NCI-H1048 (cell line): Measurements from ENCODE around the gene MCM10.
"Not testable (repeated sequence)": the region's sequence is repeated elsewhere in the genome, so short reads cannot be mapped to it uniquely, and the experiment has no call there.

Experiments
- DNase-seq: peaks from one replicate; lab custom pipeline; 2025; lab: John Stamatoyannopoulos, UW

Gene MCM10

DNA sequence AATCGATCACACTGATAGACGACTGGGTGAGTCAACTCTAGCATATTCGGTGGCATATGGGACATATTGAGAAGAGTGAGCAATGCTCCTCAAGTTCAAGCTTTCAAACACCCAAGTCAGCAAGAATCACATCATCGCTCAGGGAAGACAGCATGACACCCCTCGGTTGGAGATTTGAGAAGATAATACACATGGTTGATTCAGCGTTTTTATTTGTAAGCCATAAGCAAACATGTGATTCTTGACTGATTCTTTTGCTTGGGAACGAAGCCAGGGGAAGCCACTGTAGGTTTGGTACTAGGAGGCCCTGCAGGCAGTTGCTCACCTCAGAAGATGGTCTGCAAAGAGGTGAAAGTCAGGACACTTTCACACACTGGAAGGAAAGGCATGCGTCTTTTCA, 60.2 kb downstream of the MCM10 start:
- DNase-seq: no peak

DNA sequence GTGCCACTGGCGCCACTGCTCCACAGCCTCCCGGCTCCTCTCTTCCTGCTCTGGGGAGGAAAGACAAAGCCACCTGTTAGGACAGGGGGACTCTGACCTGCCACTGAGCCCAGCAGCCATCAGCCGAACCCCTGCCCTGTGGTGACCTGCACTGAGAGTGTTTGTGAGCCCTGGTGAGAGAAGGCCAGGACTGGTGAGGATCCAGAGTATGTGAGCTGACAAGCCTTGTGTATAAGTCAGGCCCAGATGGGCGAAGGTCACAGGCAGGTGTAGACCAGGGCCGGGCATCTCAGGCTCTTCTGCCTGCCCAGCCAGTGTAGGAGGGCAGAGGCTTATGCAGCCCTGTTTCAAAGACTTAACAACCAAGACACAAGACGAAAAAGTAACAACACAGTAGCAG, 60.8 kb downstream of the MCM10 start:
- no peak for DNase-seq

DNA sequence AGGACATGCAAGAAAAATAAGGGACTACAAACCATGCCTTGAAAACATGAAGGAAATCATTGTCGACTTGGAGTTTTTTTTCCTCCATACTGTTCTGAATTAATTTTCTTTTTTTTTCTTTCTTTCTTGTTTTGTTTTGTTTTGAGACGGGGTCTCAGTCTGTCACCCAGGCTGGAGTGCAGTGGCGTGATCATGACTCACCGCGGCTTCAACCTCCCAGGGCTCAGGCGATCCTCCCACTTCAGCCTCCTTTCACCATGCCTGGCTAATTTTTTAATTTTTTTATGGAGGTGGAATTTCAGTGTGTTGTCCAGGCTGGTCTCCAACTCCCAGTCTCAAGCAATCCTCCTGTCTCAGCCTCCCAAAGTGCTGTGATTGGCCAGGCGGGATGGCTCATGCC, 61.2 kb downstream of the MCM10 start:
- no peak for DNase-seq

DNA sequence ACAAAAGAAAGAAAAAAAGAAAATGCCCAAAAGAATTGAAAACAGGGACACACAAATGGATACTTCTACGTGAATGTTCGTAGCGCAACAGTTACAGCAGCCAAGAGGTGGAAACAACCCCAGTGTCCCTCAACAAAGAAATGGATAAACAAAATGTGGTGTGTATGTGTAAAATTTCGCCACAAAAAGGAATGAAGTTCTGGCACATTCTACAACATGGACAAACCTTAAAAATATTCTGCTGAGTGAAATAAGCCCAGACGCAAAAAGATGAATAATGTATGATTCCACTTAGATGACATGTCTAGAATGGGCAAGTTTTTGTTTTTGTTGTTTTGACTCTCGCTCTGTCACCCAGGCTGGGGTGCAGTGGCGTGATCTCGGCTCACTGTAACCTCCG, 61.9 kb downstream of the MCM10 start:
- DNase-seq: no peak

DNA sequence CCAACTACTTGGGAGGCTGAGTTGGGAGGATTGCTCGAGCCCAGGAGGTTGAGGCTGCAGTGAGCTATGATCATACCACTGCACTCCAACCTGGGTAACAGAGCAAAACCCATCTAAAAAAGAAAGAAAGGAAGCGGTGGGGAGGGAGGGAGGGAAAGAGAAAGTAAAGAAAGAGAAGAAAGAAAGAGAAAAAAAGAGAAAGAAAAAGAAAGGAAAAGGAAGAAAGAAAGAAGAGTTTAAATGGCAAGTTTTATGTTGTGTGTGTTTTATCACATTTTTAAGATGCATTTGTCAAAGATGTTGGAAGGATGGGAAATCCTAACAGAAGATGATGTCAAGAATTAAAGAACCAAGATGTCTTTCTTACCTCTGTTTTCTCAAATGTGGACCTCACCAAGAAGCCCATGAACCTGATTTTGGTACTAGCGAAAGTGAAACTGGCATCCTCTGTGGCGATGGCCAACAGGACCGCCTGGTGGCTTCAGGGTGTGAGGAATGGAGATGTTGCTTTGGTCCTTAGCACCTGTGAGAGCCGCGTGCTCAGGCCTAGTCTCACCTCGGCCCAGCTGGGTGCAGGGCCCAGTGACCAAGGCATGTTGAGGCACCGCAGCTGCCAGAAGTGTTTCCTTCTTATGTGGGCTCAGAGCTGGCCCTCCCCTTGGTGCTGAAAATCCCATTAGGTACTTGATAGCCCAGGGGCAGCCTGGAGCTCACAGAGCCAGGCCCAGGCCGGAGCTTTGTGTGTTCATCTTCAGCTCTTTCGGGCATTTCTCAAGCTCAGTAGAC, 63.0 kb downstream of the MCM10 start:
- DNase-seq: no peak

DNA sequence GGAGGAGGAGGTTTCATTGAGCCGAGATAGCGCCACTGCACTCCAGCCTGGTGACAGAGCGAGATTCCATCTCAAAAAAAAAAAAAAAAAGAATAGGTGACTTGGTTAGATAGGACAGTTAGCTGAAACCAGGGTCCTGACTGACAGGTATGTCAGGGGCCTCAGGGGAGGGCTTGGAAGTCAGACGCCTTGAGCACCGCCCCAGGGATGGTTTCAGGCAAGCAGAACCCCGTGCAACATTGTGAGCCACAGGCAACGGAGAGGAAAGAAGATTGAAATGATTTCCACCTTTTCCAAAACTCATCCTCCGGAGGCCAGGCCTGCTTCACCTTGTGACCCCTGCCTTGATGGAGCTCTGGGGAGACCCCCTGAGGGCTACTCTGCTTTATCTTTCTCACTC, 64.2 kb downstream of the MCM10 start:
- no peak for DNase-seq

DNA sequence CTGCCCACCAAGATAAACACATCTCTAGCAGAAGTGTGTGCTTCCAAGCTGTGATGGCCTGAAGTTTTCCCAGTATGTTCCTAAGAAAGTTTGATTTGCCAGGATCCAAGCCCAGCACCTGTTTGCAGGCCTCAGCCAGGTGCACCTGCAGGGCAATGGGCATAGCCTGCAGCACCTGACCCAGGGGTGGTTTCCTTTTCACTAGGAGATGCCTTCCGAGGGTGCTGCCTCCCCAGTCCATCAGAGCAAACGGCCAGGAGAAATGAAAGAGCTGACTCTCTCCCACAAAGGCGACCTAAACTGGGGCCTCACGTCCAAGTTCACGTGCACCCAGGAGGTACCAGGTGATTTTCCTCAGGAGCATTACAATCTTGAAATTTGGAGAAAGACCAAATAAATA, 65.7 kb downstream of the MCM10 start:
- DNase-seq: no peak

DNA sequence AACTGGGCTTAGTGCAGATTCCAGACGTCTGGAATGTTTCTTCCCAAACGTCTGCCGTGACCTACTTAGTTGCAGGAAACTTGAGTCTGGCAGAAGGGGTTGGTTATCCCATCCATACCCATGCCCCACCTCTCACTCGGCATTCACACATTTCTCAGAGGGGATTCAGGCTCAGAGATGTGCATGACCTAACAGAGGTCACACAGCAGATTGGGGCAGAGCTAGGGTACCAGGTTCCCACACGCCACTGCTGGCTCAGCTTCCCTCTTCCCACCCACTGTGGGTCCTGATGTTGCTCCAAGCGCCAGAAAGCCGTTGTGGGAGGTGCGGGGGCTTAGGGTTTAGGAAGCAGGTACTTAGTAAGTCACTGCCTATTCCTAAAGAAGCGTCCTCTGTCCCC, 69.8 kb downstream of the MCM10 start:
- DNase-seq: no peak

DNA sequence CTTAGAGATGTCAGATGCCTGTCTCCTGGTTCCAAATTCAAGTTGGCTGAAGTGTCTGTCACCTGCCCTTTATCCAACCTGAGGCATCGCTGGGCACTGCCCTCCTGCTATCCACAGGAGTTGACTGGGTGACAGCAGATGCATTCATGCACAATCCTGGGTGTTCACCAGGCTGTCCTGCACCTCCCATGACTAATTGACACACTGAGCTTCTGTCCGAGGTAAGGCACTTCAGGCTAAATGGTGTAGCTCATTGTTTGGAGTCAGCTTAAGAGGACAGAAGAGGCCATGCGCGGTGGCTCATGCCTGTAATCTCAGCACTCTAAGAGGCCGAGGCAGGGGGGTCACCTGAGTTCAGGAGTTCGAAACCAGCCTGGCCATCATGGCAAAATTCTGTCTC, 70.5 kb downstream of the MCM10 start:
- DNase-seq: no peak

DNA sequence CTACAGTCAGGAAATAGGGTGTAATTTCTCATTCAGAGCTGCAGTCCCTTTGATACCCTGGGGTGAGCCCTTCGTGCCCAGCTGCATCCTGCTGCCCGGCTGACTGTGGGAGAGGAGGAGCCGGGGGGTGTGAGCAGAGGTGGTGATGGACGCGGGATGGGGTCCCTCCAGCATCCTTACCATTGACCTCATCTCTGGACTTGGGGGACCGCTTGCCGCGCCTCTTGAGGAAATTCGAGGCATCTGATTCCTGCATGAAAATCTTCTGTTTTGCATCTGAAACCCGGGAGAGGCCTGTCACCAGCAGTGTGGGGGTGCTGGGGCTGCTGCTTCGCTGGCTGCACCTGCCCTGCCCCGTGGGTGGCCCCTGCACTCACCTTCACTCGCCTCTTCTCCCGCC, 72.0 kb downstream of the MCM10 start:
- no peak for DNase-seq

DNA sequence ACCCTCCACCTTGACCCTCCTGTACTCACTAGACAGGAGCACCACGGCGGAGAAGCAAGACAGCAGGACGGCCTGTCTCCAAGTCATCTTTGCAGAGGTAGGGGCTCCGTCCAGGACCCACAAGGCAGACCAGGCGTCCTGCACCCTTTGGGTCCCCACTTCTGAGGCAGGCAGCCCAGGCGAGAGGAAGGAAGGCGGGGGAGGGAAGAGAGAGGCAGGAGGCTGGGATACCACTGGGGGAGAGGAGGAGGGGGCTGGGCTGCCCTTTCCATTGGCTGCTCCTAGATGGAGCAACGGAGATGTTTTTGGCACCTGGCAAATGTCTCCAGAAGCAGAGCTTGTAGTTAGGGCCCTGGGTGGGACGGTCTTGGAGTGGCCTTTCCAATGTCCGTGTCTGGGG, 72.8 kb downstream of the MCM10 start, which contains the start of gene UCMA:
Gene UCMA, minus strand, starts transcription at position 203 of the 400 bp plus-strand sequence. Its CDS starts 116 bp downstream, at position 87.
- DNase-seq: no peak

DNA sequence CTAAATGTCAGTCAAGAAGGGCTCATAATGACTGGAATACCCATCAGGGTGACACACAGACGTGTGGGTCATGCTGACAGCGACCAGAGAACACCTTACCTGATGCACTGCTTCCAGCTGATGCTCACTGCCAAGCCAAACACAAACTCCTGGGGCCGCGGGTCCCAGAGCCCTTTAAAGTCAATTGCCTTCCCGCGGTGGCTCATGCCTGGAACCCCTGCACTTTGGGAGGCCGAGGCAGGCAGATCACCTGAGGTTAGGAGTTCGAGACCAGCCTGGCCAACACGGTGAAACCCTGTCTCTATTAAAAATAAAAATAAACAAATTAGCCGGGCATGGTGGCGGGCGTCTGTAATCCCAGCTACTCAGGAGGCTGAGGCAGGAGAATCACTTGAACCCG, 73.4 kb downstream of the MCM10 start:
- not testable (repeated sequence) for DNase-seq

DNA sequence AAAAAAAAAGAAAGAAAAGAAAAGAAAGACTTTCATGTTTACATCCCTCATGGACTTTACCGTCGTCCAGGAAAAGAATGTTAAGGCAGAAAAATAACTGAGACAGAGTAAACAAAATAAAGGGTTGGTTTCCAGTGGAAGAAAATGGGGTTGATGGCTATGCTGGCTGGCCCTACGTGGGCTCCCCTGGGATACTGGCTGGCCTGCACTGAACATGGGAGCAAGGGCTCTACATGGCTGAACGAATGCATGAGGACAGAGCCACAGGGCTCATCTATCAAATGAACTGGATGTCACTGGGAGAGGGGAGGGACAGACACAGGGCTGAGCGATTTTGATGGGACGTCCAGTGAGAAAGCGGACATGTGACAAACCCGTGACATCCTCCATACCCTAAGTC, 75.3 kb downstream of the MCM10 start:
- no peak for DNase-seq

DNA sequence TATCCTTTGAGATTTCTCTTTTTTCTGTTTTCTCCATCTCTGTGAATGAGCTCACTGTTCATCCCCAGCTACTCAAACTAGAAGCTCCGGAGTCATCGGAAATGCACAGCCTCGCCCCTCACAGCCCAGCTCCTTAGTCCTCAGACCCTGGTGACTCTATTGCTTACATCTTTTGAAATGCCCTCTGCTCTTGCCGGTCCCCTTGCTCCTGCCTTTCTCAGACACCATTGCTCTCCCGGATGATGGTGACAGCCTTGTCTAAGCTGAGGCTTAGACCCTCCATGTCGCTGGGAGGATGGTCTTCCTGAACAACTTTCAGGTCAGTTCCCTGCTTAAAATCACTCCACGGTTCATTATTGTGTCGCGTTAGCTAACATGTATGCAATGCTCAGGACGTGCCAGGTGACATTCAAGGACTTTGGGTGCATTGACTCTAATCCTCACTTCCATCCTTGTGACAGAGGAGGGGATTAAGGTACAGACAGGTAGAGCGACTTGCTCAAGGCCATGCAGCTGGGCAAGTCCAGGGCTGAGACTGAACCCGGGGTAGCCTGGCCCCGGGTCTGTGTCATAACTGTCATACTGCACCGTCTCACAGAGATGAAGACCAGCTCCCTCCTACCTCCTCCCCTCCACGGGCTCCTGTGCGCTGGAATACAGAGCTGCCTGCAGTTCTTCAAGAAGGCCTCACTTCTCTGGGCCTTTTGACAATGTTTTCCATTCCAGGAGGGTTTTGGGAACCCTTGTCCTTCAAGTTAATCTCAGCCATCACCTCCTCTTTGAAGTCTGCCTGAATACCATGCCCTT, 77.1 kb downstream of the MCM10 start:
- DNase-seq: no peak

DNA sequence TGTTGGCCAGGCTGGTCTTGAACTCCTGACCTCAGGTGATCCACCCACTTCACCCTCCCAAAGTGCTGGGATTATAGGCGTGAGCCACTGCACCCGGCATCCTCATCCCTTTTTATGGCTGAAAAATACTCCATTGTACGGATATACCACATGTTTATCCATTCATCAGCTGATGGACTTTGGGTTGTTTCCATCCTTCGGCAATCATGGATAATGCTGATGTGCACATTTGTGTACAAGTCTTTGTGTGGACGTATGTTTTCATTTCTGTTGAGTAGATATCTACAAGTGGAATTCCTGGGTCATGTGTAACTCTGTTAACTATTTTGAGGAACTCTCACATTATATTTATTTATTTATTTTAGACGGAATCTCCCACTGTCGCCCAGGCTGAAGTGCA, 78.6 kb downstream of the MCM10 start:
- no peak for DNase-seq

DNA sequence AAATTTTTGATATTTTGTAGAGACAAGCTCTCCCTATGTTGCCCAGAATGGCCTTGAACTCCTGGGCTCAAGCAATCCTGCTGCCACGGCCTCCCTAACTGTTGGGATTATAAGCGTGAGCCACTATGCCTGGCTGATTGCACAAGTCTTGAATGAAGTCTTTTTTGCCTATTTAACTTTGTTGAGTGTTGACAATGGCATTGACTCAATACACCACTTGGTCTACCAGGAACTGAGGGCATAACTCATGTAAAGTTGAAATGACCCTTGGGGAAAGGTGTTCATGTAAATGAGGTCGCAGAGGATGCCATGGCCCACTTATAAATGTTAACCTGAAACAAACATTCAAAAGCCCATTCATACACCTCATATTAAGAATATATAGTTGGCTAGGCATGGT, 80.3 kb downstream of the MCM10 start:
- DNase-seq: no peak

DNA sequence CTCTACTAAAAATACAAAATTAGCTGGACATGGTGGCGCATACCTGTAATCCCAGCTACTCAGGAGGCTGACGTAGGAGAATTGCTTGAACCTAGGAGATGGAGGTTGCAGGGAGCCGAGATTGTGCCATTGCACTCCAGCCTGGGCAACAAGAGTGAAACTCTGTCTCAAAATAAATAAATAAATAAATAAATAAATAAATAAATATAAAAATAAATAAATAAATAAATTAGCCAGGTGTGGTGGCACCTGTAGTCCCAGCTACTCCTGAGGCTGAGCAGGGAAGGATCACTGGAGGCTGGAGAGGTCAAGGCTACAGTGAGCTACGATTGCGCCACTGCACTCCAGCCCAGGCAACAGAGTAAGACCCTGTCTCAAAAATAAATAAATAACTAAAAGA, 80.9 kb downstream of the MCM10 start:
- DNase-seq: not testable (repeated sequence)

DNA sequence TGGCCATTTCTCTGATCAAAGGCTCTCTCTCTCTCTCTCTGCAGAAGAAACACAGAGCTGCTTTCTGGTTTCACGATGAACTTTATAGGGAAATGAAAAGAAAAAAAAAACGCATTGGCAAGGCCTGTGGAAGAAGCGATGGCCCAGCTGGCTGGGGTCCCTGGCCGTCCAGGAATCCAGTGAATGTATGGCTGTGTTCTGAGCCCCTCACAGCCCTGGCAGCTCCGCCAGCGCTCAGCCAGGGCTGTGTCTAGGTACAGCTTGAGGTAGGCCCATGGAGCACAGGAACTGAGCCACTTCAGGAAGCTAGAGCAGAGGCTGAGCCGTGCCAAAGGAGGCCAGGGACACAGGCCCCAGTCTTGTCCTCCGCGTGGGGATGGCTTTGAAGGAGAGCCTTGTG, 85.9 kb downstream of the MCM10 start:
- DNase-seq: no peak

DNA sequence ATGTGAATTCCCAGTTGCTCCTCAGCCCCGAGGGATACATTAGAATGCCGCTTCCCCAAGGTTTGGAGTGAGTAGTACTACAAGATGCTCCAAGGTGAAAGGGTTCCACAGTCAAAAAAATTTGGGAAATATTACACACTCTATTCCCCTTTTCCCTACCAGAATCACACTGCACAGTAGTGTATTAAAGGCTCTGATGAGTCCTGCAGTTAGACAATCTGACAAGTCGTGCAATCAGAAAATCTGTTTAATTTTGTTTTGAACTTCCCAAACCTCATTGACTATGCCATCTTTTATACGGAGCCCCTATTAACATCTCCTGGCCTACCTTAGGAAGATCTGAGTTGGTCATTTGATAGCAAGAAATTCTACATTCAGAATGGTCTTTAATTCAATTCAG, 86.4 kb downstream of the MCM10 start:
- DNase-seq: no peak

DNA sequence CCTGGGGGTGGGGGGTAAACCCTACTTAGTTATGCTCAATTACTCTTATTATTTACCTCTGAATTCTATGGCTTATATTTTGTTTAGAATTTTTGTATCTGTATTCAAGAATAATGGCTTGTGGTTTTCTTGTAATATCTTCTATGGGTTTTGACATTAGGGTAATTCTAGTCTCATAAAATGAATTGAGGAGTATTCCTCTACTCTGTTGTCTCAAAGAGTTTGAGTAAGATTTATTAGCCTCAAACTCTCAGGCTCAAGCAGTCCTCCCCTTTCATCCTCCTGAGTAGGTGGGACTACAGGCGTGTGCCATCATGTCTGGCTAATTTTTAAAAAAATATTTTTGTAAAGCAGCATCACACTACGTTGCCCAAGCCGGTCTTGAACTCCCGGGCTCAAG, 92.4 kb downstream of the MCM10 start:
- no peak for DNase-seq

DNA sequence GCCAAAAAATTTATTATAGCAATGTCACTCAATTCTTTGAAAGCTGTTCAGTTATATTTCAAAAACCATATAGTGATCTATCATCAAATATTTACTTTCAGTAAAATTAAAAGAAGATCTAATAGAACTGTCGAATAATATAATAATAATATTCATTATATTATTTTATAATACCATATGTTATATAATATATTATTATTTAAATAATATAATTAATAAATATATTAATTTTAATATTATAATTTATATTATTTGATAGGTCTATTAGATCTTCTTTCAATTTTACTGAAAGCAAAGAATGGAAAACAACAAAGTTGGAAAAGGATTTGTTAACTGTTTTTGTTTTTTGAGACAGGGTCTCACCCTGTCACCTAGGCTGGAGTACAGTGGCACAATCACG, 95.3 kb downstream of the MCM10 start:
- no peak for DNase-seq

DNA sequence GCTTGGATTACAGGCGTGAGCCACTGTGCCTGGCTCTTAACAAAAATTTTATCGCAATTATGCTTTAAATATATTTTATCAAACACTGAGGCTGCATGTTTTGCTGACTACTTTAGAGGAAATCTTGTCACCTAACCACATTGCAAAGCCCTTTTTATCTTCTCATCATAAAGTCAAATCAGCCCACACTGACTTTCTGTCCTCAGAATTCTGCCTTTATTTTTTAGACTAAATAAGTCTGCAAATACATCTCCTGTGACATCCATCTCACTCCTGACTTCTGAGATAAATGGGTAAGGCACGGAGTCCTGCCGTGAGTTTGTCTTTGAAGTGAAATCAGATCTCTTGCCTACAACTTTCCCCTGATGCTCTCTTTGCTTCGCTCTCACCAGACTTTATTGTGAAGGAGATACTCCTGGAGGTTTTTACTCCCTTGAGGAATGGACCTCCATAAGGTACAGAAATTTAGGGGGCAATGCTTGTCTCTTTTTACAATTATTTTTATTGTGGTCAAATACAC, 96.3 kb downstream of the MCM10 start:
- DNase-seq: no peak
